Measurements from ENCODE around the gene UBXN6. TPM values are rescaled to one million over a fixed set of nuclear protein-coding genes. Genes with fewer than 3 reads are reported as not detected.
A peak's percentile ranks its signal among the peaks of the same experiment; 100 is the strongest.

Gene UBXN6
- total RNA-seq, 1 donor from 2014 or later = 49.5 TPM

DNA sequence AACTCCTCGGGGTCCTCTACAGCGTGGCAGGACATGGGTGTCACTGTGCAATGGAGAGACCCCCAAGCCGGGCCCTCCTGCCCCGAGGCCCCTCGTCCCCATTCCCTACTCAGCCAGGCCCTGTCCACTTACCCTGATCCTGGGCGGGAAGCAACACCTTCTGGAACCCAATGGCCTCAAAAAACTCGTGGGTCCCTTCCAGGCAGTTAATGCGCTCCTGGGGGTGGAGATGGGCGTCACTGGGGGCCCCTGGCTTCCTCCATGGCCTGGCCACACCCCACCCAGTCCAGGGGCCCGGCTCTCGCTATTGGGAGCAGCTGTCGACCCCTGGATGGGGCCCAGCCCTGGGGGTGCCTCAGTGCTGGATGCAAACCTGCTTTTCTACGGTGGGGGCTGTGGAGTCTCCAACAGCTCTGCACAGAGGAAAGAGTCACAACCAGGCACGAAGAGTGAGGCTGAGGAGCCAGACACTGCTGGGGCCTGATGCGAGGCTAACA lies 10.8 kb downstream of the UBXN6 start:
- intact Hi-C loops (cut with micrococcal nuclease) = no loop called here
- H3K4me1 Mint-ChIP-seq (ENCODE audit: low read depth) = peaks cover 6% of the 10 kb centered on the region

DNA sequence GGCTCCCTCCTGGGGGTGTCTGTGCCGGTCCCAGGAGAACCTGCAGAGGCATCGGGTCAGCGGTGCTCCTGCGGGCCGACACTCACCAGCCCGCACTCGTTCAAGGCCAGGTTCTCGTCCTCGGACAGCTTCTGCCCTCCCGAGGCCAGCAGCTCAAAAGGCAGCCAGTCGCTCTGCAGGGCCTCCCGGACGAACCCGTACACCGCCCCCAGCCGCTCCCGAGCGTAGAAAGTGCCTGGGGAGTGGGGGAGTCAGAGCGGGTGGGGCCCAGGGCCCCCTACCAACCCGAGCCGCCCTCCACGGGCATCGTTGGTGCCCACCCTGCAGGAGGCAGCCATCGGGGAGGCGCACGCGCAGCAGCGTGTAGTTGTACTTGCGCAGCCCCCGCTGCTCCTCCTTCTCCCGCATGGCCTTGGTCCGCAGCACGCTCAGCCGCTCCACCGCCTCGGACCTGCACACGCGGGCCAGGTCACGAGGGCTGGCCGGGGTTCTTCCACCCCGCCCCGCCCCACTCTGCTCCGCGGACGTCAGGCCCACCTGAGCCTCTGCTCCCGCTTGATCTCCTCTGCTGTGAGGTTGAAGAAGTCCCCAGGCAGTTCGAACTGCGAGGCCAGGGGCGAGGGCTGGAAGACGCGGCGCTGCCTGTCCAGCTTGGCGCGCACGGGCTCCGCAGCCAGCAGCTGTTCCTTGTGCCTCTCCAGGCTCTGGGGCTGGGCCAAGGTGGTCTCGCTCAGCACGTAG lies 11.5 kb downstream of the UBXN6 start:
- intact Hi-C loops (cut with micrococcal nuclease) = no loop called here
- no peaks in the 10 kb centered on the region for H3K9me3 Mint-ChIP-seq

More for the DNA sequence above, 10.8 kb downstream of the UBXN6 start:
- peaks cover 22% of the 10 kb centered on the region for H3K36me3 Mint-ChIP-seq (ENCODE audit: low read depth)
- H3K9me3 Mint-ChIP-seq = no peaks in the 10 kb centered on the region
- H3K4me3 Mint-ChIP-seq = no peak overlapping the region
- no peaks in the 10 kb centered on the region for H3K27me3 Mint-ChIP-seq (ENCODE audit: insufficient read depth)
- no peak overlapping the region for H3K27ac Mint-ChIP-seq
- DNase-seq (ENCODE audit: low spot score) = no peak

DNA sequence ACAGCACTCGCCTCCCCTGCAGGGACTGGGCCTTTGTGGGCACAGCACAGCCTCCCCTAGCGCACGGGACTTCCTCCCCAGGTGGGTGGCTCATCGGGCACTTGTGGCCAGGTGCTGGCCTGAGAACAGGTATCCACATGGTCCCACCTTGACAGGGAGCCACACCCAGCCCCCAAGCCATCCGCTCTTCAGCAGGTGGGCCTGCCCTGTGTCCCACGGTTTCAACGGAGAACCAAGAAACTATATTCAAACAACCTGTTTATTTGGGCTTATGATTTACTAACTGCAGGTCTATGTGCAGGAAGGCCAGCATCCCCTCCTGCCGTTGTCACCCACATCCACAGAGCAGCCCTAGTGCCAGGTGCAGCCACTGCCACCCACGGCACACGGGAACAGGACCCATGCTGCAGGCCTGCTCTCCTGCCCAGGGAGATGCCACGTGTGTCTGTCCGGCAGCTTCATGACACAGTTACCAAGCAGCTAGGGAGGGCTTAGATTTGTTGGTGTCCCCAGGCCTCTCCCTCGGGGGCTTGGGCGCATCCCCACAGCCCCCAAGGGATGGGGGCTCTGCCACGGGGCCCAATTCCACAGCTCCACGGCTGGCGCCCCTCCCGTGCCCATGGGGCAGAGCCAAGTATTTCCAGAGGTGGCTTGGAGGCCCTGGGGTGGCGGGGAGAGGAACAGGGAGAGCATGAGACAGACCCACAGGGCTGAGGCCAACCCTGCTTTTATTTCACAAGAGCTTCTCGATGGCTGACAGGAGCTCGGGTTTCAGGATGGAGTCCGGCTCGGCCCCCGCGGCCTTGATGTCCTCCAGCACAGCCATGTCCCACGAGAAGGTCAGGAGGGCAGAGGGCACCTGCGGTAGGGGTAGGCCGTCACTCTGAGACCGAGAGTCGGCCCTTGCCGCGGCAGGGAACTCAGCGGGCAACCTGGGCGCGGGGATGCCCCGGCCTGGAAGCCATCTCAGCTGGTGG lies 12.5 kb downstream of the UBXN6 start:
- no peaks in the 10 kb centered on the region for H3K9me3 Mint-ChIP-seq
- no peak for DNase-seq (ENCODE audit: low spot score)
- H3K4me1 Mint-ChIP-seq (ENCODE audit: low read depth) = peaks cover 6% of the 10 kb centered on the region
- no peak overlapping the region for H3K4me3 Mint-ChIP-seq
- no peaks in the 10 kb centered on the region for H3K27me3 Mint-ChIP-seq (ENCODE audit: insufficient read depth)
- peaks cover 25% of the 10 kb centered on the region for H3K36me3 Mint-ChIP-seq (ENCODE audit: low read depth)
- no peak overlapping the region for H3K27ac Mint-ChIP-seq
- intact Hi-C loops (cut with micrococcal nuclease) = no loop called here

More for the DNA sequence above, 11.5 kb downstream of the UBXN6 start:
- Mint-ChIP-seq H3K27me3 (ENCODE audit: insufficient read depth) (no peaks in the 10 kb centered on the region), H3K4me1 (ENCODE audit: low read depth) (peaks cover 6% of the 10 kb centered on the region), H3K4me3 (no peak overlapping the region), H3K27ac (no peak overlapping the region), H3K36me3 (ENCODE audit: low read depth) (peaks cover 22% of the 10 kb centered on the region)
- DNase-seq (ENCODE audit: low spot score) = no peak

DNA sequence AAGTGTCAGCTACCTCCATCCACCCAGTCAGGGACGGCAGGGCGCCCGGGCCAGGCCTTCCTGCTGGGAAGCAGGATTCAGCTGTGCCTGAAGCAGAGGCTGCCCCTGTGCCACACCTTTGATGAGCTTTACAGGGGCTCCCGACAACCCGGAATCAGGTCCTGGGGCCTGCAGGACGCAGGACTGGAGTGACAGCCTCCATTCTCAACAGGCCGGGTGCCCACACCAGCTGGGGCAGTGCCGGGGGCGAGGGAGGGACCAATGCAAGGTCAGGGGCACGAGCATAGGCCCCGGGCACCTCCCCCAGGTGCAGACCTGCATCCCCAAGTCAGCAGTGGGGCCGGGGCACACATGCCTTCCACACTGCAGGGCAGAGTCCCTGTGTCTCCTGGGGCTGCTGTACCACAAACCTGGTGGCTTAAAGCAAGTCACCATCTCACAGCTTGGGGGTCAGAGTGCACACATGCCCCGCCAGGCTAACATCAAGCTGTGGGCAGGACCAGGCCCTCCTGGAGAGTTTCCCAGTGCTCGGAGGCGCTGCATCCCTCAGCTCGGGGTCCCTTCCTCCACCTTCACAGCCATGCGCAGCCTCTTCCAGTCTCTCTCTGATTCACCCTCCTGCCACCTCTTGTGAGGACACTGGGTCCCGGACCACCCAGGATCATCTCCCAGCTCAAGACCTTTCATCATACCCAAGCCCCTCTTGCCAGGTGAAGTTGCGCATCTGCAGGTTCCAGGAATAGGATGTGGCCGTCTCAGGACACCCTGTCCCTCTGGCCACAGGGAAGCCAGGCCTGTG lies 13.4 kb downstream of the UBXN6 start:
- intact Hi-C loops (cut with micrococcal nuclease) = no loop called here
- DNase-seq (ENCODE audit: low spot score) = no peak
- H3K27me3 Mint-ChIP-seq (ENCODE audit: insufficient read depth) = no peaks in the 10 kb centered on the region
- no peaks in the 10 kb centered on the region for H3K9me3 Mint-ChIP-seq
- no peak overlapping the region for H3K4me3 Mint-ChIP-seq
- peaks cover 23% of the 10 kb centered on the region for H3K36me3 Mint-ChIP-seq (ENCODE audit: low read depth)
- H3K4me1 Mint-ChIP-seq (ENCODE audit: low read depth) = peaks cover 6% of the 10 kb centered on the region
- H3K27ac Mint-ChIP-seq = no peak overlapping the region

DNA sequence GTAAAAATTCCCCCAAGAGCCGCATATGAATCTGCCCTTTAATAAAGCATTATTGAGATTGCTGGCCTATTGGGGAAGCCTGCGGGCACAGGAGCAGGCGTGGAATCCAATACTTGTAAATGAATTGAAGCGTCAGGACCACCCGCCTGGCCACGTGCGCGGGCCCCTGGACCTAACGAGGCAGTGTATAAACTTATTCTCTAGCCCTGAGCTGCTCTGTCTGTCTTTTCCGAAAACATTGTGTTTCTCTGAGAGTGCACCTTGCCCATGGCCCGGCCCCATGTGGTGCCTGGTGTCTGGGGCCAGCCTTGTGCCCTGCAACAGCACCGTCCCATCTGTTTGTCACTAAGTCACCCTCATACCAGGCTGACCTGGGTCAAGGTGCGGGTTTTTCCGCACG lies 14.4 kb downstream of the UBXN6 start:
- Mint-ChIP-seq H3K4me3 (no peak overlapping the region), H3K4me1 (ENCODE audit: low read depth) (peaks cover 6% of the 10 kb centered on the region), H3K9me3 (no peaks in the 10 kb centered on the region), H3K27ac (no peak overlapping the region), H3K36me3 (ENCODE audit: low read depth) (peaks cover 20% of the 10 kb centered on the region), H3K27me3 (ENCODE audit: insufficient read depth) (no peaks in the 10 kb centered on the region)
- intact Hi-C loops (cut with micrococcal nuclease) = no loop called here
- DNase-seq (ENCODE audit: low spot score) = no peak

DNA sequence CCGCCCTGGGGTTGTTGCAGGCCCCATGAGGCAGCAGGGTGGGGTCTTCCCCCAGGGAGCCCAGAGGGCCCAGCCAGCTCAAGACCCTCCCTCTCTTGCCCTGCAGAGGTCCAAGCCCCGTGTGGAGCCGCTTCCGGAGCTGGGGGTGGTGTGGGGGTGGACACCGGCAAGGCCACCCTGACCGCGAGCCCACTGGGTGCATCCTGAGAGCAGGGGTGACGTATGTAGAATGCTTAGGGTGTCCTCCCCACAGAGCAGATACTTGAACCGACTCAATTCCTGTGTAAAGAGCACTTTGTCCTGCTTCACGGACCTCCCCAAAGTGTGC lies 14.8 kb downstream of the UBXN6 start:
- H3K27ac Mint-ChIP-seq = no peak overlapping the region

DNA sequence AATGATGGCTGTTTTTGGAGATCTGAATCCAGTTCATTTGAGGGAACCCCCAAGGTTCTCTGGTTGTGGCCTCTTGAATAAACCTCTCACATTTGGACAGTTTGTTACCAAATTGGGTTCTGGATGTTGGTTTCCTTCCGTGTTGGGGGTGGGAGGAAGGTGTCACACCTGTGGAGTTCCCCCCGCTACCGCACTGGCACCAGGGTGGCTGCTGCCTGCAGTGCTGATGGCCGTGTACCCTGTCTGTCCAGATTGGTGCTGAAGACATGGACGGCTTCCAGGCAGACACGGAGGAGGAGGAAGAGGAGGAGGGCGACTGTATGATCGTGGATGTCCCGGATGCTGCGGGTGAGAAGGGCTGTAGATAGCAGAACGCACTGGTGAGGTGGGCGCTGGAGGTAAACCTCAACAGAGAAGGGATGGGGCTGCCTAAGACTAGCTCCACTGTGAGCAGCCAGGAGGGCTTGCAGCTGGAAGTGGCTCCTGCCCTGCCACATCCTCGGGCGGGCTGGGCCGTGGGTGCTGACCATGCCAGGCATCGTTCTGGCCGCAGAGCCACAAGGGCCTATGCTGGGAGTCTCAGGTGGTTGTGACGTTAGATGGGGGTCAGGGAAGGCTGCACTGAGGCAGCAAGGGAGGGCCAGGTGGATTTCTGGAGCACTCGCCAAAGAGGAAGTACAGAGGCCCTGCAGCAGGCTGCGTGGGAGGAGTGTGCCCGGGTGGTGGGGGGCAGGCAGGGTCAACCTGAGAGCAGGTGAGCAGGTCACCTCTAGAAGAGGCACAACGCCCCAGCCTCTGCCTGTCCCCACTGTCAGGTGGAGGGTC lies 15.4 kb downstream of the UBXN6 start:
- H3K4me3 Mint-ChIP-seq = no peak overlapping the region
- DNase-seq (ENCODE audit: low spot score) = no peak
- no peaks in the 10 kb centered on the region for H3K9me3 Mint-ChIP-seq
- H3K36me3 Mint-ChIP-seq (ENCODE audit: low read depth) = peaks cover 18% of the 10 kb centered on the region
- peaks cover 6% of the 10 kb centered on the region for H3K4me1 Mint-ChIP-seq (ENCODE audit: low read depth)
- H3K27me3 Mint-ChIP-seq (ENCODE audit: insufficient read depth) = no peaks in the 10 kb centered on the region
- H3K27ac Mint-ChIP-seq = peak overlapping the region; percentile 55
- intact Hi-C loops (cut with micrococcal nuclease) = no loop called here

More for the DNA sequence above, 14.8 kb downstream of the UBXN6 start:
- H3K36me3 Mint-ChIP-seq (ENCODE audit: low read depth) = peaks cover 21% of the 10 kb centered on the region
- H3K27me3 Mint-ChIP-seq (ENCODE audit: insufficient read depth) = no peaks in the 10 kb centered on the region
- no peak for DNase-seq (ENCODE audit: low spot score)
- intact Hi-C loops (cut with micrococcal nuclease) = no loop called here
- no peaks in the 10 kb centered on the region for H3K9me3 Mint-ChIP-seq
- peaks cover 6% of the 10 kb centered on the region for H3K4me1 Mint-ChIP-seq (ENCODE audit: low read depth)
- no peak overlapping the region for H3K4me3 Mint-ChIP-seq

DNA sequence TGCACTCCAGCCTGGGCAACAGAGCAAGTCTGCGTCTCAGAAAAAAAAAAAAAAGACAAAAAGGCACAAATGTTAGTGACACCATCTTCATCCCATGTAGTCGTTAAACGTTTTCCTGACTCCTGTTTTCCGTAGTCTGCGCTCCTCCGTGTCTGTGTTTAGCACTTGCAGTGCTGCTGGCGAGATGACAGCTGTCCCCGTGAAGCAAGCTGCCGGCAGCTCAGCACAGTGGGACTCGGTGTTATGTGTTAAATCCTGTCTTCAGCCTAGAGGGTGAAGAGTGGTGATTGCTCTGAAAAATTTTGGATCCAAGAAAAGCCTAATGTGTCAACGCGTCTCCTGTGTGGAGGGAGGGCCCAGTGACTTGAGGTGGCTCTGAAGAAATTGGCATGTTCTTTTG lies 18.4 kb downstream of the UBXN6 start:
- peaks cover 27% of the 10 kb centered on the region for H3K36me3 Mint-ChIP-seq (ENCODE audit: low read depth)
- intact Hi-C loops (cut with micrococcal nuclease) = no loop called here
- H3K27me3 Mint-ChIP-seq (ENCODE audit: insufficient read depth) = no peaks in the 10 kb centered on the region
- no peaks in the 10 kb centered on the region for H3K9me3 Mint-ChIP-seq
- no peak for DNase-seq (ENCODE audit: low spot score)
- no peak overlapping the region for H3K27ac Mint-ChIP-seq
- H3K4me1 Mint-ChIP-seq (ENCODE audit: low read depth) = peaks cover 10% of the 10 kb centered on the region
- H3K4me3 Mint-ChIP-seq = no peak overlapping the region

DNA sequence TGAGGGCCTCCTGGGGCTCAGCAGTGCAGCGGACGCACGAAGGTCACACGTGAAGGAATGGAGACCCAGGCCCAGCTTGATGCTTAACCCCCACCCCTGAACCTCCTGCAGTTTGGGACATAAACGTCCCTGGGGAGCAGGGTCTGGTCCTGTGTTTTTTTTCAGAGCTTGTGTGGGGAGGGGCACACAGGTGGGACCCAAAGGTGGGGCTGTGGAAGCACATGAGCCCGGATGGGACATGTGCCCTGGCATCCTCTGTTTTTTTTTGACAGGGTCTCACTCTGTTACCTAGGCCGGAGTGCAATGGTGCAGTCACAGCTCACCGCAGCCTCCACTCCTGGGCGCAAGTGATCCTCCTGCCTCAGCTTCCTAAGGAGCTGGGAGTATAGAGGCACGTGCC lies 20.5 kb downstream of the UBXN6 start:
- Mint-ChIP-seq H3K4me1 (ENCODE audit: low read depth) (peaks cover 7% of the 10 kb centered on the region), H3K27ac (no peak overlapping the region), H3K9me3 (no peaks in the 10 kb centered on the region), H3K36me3 (ENCODE audit: low read depth) (peaks cover 26% of the 10 kb centered on the region), H3K27me3 (ENCODE audit: insufficient read depth) (no peaks in the 10 kb centered on the region), H3K4me3 (no peak overlapping the region)
- no peak for DNase-seq (ENCODE audit: low spot score)
- intact Hi-C loops (cut with micrococcal nuclease) = no loop called here

DNA sequence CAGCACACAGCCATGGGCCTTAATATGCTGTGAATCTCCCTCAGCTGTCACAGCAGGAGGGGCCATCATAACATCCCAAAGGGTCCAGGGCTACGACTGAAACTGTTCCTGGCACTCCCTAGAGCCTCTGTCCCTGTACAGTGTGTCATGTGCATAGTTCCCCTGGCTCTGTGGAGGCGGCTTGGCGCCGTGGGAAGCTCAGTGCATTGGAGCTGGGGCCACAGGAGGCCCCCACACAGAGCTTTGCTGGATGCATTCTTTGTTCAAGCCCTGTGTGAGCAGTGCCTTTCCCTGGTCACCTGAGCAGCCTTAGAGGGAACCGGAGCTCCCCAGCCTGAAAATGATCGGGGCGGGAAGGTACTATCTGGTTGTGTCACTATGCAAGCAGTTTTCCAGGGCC lies 21.4 kb downstream of the UBXN6 start:
- DNase-seq (ENCODE audit: low spot score) = no peak
- no peak overlapping the region for H3K4me3 Mint-ChIP-seq
- H3K9me3 Mint-ChIP-seq = no peaks in the 10 kb centered on the region
- no peak overlapping the region for H3K27ac Mint-ChIP-seq
- H3K36me3 Mint-ChIP-seq (ENCODE audit: low read depth) = peaks cover 30% of the 10 kb centered on the region
- H3K4me1 Mint-ChIP-seq (ENCODE audit: low read depth) = peaks cover 4% of the 10 kb centered on the region
- no peaks in the 10 kb centered on the region for H3K27me3 Mint-ChIP-seq (ENCODE audit: insufficient read depth)
- intact Hi-C loops (cut with micrococcal nuclease) = no loop called here

DNA sequence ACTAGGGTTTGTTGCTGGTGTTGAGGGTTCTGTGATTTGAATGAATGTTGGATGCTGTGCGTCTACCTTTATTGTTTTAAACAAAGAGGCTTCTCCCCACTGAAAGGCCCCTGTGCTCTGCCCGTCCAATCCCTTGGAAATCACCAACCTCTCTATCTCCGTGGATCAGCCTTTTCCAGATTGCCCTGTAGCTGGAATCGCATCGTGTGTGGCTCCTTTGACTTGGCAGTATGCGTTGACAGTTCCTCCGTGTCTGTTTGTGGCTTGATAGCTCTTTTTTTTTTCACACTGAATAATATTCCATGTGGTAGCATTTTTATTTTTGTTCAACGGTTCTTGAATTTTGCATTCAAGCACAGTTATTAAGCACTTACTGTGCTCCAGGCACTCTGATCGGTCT lies 23.2 kb downstream of the UBXN6 start:
- H3K4me1 Mint-ChIP-seq (ENCODE audit: low read depth) = peaks cover 4% of the 10 kb centered on the region
- intact Hi-C loops (cut with micrococcal nuclease) = no loop called here
- no peak for DNase-seq (ENCODE audit: low spot score)
- H3K27ac Mint-ChIP-seq = no peak overlapping the region
- peaks cover 32% of the 10 kb centered on the region for H3K36me3 Mint-ChIP-seq (ENCODE audit: low read depth)
- no peaks in the 10 kb centered on the region for H3K9me3 Mint-ChIP-seq
- no peak overlapping the region for H3K4me3 Mint-ChIP-seq
- no peaks in the 10 kb centered on the region for H3K27me3 Mint-ChIP-seq (ENCODE audit: insufficient read depth)

DNA sequence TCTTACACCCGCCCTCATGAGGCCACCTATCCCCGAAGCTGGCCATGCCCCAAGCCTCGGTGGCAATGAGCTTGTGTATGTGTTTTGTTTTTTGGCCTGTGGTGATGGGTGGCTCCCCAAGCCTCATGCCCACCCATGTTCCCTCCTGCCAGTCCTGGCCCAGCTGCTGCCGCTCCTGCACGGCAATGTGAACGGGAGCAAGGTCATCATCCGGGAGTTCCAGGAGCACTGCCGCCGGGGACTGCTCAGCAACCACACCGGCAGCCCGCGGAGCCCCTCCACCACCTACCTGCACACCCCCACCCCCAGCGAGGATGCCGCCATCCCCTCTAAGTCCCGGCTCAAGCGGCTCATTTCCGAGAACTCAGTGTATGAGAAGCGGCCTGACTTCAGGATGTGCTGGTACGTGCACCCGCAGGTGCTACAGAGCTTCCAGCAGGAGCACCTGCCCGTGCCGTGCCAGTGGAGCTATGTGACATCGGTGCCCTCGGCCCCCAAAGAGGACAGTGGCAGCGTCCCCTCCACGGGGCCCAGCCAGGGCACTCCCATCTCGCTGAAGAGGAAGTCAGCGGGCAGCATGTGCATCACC lies 24.6 kb downstream of the UBXN6 start:
- H3K4me1 Mint-ChIP-seq (ENCODE audit: low read depth) = peaks cover 4% of the 10 kb centered on the region
- no peak overlapping the region for H3K27ac Mint-ChIP-seq
- no peaks in the 10 kb centered on the region for H3K9me3 Mint-ChIP-seq
- intact Hi-C loops (cut with micrococcal nuclease) = no loop called here
- H3K27me3 Mint-ChIP-seq (ENCODE audit: insufficient read depth) = no peaks in the 10 kb centered on the region
- H3K36me3 Mint-ChIP-seq (ENCODE audit: low read depth) = peaks cover 40% of the 10 kb centered on the region
- no peak overlapping the region for H3K4me3 Mint-ChIP-seq
- DNase-seq (ENCODE audit: low spot score) = no peak
